Uterus (tissue), 2 donors: Measurements from ENCODE around the gene PMPCB.
"Not testable (repeated sequence)": the region's sequence is repeated elsewhere in the genome, so short reads cannot be mapped to it uniquely, and the experiment has no call there.

ENCODE experiments used
- CTCF ChIP-seq, 4 experiments: fragments of 200-600 bp in 2 of 4; fragments of 450-650 bp in 2 of 4; sonication (generic) in 2 of 4; IDR thresholded peaks; one replicate each; pipeline ENCODE4 v1.5.1; 2016 to 2019; ENCODE audit warnings: antibody characterized with exemption in 4 of 4, mild to moderate bottlenecking in 2 of 4, moderate library complexity in 1 of 4
- POLR2A ChIP-seq, 2 donors: fragments of 450-650 bp; IDR thresholded peaks; one replicate each; pipeline ENCODE4 v1.6.1; 2016; ENCODE audit warnings: antibody characterized with exemption in 2 of 2, mild to moderate bottlenecking in 1 of 2, moderate library complexity in 1 of 2

DNA sequence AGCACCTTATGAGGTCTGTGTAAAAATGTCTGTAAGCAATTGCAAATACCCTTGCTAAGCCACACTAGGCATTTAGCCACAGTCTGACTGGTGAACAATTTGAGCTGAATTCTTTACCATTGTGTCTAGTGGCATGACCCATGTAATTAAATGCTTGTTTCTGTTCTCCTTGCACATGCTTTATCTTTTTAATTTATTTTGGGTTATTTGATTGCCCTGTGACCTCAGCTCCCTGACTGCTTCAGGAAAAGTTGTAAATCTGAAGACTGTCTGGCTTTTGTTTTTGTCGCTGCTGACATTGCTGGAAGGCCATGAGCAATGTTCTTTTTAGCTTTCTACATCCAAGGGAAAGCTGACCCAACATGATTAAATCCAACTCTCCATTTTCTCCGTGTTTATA is 31.0 kb upstream of the PMPCB start:
- not testable (repeated sequence) for TF ChIP-seq CTCF, POLR2A (IDR thresholded peaks at IDR 0.05)
